GM19395 (cell line): ENCODE results near the gene WWC1.
"Not testable (repeated sequence)": the region's sequence is repeated elsewhere in the genome, so short reads cannot be mapped to it uniquely, and the experiment has no call there.

Source experiments
- ATAC-seq: cut with Tn5 transposase; IDR thresholded peaks from one replicate; pipeline ENCODE4 v1.9.1; 2021; ENCODE audit warnings: mild to moderate bottlenecking, moderate library complexity; ENCODE audit not compliant: unreplicated experiment

The WWC1 gene

GRCh38 chr5:168285696-168286095 is 5.7 kb upstream of the WWC1 start:
- no peak for ATAC-seq

GRCh38 chr5:168286386-168286785 is 5.1 kb upstream of the WWC1 start:
- ATAC-seq = peak; percentile 48

DNA sequence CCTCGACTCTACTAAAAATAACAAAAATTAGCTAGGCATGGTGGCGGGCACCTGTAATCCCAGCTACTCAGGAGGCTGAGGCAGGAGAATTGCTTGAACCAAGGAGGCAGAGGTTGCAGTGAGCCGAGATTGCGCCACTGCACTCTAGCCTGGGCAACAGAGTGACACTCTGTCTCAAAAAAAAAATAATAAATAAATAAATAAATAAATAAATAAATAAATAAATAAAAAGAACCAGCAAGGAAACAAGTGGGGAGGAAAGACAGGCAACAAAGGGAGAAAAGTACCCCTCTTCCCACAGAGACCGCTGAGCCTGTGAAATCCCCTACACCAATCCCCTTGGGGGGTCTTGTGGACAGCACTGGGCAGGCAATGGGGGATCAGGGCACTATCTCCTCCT is 4.6 kb upstream of the WWC1 start:
- ATAC-seq = not testable (repeated sequence)

DNA sequence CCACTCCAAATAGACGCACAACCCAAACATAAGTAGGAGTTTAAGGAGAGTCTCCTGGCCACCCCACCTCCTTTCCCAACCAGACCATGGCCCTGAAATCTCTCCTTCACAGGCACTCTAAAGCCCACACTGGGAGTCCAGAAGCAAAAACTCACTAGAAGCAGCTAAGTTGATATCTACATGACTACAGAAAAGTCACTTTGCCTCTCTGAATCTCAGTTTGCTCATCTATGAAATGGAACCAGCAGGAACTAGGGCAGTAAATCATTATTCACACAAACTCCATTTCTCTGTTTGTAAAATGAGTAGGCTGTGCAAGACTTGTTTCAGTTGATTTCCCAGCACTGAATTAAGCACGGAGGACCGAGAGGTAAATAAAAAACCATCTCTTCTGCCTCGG is 4.1 kb upstream of the WWC1 start:
- no peak for ATAC-seq

DNA sequence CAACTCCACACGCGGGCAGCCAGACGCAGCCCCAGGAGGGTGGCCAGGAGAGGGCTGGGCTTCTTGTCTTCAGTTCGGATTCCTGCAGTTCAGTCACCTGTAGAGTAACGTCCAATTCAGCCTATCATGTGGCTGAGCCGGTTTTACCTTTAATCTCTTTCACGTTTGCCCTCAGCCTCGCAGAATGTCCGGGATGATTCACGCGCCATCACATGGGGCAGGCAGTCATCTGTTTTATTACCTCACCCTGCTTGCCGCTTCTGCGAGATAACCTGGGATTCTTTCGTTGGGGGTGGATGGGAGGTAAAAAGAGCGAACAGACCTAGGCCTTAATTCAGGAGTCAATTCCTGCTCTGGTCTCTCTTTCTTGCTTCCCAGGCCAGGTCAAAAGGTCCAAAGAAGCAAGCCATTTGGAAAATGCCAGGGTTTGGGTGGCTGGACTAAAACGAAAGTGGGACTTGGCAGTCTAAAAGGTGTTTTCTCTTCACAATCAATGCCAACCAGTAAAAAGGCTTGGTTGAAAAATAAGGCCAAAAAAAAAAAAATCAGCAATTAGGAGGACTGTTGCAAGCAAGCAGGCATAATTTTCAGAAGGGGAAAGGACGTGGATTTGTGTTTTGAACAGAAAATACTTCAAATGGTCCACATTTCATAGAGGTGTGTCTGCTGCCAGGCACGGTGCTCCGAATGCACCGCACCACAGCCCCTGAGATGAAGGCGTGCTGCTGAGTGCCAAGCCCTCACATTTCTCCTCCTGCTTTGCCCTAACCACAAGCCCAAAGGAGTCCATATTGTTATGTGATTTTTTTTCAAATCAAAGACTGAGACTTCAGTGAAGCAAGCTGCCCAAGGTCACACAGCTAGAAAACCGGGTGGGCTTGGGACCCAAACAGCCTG is 2.8 kb upstream of the WWC1 start:
- ATAC-seq = no peak

DNA sequence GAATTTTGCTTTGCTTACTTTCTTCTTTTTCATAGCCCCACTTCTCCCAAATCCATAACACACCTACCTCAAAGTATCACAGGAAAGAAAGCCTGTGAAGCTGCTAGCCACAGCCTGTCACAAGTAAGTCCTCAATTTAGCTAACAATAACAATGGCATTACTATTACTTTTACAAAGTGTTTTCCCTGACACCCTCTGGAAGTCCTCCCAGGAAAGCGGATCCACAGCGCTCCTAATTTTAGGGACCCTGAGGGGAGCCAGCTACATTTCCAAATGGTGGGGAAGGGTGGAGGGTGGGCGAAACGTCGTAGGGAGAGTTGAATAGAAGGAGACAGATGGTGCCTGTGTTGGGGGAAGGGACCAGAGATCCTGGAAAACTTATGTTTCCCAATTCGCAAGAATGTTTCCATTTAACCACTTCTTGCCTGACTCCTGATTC is 523 bp upstream of the WWC1 start:
- no peak for ATAC-seq

- ATAC-seq = peak; percentile 40
These were observed 730 bp downstream of the WWC1 start for GRCh38 chr5:168291964-168292785.

DNA sequence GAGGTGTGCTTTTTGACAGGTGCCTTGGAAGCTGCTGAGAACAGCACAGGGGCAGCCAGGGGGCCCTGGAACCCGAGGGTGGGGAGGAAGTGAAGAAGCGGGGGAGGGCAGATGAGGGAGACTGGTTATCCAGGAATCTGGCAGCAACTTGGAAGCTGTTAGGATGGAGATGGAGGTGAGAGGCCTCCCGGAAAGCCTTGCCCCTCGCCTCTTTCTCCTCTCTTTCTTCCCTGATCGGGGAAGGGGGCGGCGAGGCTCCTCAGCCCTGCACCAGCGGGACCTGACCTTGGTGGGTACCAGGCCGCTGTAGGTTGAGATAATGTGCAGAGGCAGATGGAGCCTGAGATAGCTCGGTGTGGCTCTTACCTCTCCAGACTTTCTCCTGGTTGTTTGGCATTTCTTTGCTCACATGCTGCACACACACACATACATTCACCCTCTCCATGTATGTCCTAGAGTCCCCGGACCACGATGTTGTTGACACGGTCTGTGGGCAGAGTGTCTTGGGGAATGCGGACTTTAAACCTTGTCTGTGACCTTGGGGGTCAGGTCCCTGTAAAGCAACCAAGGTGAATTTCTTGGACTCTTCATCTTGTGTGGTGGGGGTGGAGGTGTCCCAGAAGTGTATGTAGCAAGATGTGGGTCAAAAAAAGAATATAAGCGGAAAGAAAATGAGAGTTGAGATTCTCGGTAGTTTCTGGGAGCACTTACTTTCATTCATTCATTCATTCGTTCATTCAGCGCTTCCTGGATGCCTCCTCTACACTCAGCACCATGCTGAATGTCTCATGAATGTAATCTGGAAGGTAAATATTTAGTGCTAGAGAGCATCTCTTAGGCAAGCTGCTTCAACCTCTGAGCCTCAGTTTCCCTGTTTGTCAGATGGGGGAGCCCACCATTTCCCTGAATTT is 1.6 kb downstream of the WWC1 start:
- ATAC-seq = no peak

- no peak for ATAC-seq
These were observed 4.2 kb downstream of the WWC1 start for GRCh38 chr5:168295574-168296201.

GRCh38 chr5:168296682-168297081 is 5.2 kb downstream of the WWC1 start:
- ATAC-seq = no peak

DNA sequence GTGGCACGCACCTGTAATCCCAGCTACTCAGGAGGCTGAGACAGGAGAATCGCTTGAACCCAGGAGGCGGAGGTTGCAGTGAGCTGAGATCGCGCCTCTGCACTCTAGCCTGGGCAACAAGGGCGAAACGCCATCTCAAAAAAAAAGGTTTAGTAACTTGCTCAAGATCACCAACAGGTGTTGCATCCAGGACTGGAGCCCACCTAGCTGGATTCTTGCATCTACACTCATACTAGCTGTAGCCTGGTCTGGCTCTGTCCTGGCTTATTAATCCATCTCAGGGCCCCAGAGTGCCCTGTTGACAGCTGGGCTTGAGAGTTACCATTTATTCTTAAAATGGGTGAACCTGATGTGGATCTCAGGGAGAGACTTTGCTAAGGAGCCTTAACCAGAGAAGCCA is 7.5 kb downstream of the WWC1 start:
- ATAC-seq = no peak

- ATAC-seq = no peak
These were observed 7.9 kb downstream of the WWC1 start for GRCh38 chr5:168299372-168299771.

DNA sequence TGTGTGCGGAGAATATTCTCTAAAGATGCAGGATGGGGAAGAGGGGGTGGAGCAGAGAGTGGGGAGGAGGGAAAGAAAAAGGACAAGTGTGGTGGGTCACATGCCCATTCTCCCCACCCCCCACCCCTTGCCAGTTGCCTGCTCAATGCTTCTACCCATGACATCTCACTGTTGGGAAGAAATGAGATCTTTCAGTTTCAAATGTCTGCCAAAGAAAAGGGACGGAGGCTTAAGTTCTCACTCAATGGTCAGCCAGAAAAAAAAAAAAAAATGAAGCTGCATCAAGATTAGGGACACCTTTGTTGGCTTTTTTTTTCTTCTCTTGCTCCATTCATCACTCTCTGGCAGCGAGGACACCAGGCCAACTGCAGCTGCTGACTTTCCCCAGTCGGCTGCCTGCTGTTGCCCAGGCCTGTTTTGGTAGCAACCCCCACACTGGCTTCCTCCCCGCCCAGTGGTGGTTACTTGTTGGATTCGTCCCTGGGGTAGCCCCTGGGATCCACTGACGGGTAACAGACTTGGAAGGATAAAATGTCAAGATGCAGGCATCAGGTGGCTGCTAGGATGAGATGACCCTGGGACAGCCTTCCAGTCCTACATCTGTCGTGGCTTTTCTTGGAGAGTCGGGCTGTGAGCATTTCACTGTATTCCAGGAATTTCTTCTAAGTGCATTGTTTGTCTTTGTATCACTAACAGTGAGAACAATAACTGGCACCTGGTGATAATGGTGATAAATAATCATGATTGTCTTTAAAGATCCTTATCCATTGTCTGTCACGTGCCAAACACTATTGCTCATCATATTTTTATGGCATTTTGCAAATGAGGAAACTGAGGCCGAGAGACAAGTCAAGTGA is 9.1 kb downstream of the WWC1 start:
- no peak for ATAC-seq

DNA sequence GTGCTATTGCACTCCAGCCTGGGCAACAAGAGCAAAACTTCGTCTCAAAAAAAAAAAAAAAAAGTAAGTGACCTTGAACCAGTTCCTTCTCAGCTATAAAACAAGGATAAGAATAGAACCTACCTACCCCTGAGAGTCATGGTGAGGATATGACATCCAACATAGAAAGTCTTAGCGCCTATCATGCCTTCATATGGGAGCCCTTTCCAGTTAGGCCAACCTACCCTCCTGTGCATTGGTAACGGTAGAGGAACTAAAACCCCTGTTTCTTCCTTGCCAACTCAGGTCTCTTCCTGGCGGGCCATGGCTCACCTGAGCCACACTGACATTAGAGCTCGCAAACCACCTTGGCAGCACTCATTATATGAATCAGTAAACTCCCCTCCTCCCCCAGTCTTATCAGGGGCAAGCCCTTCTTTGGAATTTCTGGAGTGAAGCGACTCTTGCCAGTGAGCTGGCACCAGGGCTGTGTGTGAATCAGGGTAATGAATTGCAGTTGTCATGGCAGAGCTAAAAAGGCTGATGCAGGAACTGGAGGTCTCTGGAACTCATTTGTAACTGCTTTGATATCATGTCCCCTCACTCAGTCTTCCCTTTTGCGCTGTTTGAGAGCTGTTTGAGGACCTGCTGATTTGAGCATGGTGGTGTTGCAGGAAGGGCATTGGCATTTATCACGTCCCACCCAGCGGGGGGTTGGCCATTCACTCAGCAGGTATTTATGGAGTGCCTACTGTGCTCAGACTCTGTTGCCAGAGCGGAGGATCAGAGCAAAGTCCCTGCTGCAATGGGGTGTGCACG is 10.3 kb downstream of the WWC1 start:
- no peak for ATAC-seq

GRCh38 chr5:168302785-168303184 is 11.3 kb downstream of the WWC1 start:
- ATAC-seq = no peak

- ATAC-seq = no peak
These were observed 12.1 kb downstream of the WWC1 start for GRCh38 chr5:168303393-168304025.

GRCh38 chr5:168304349-168304748 is 12.9 kb downstream of the WWC1 start:
- no peak for ATAC-seq

GRCh38 chr5:168305281-168305680 is 13.8 kb downstream of the WWC1 start:
- no peak for ATAC-seq
